Lung (tissue), 12 donors: ENCODE measurements around the gene NOX5. TPM values are rescaled to one million over a fixed set of nuclear protein-coding genes. Genes with fewer than 3 reads are reported as not detected.

ENCODE experiments used
- ATAC-seq: fragments of 200-7000 bp; cut with Tn5 transposase; one replicate; pipeline ENCODE4 v1.9.1; 2020; ENCODE audit warnings: moderate number of reproducible peaks; ENCODE audit not compliant: insufficient read depth, low FRiP score
- DNase-seq, 3 donors: peaks; one replicate each; pipeline ENCODE4 v3.0.0-alpha.2; 2013 to 2017
- H3K27ac ChIP-seq, 2 donors: one replicate each; pipeline ENCODE4 v1.5.1; 2013; ENCODE audit warnings: mild to moderate bottlenecking in 2 of 2, moderate library complexity in 2 of 2, control low read depth in 1 of 2, inconsistent platforms in 1 of 2, low read depth in 1 of 2, low read length in 1 of 2
- H3K27me3 ChIP-seq, 3 donors: one replicate each; pipeline ENCODE4 v1.5.1; 2013; ENCODE audit warnings: low read length in 2 of 3; ENCODE audit not compliant: control insufficient read depth in 3 of 3, insufficient read depth in 3 of 3
- H3K36me3 ChIP-seq, 4 donors: one replicate each; pipeline ENCODE4 v1.5.1; 2013; ENCODE audit warnings: low read length in 4 of 4, mild to moderate bottlenecking in 1 of 4, moderate library complexity in 1 of 4; ENCODE audit not compliant: control insufficient read depth in 4 of 4, insufficient read depth in 4 of 4
- H3K4me1 ChIP-seq, 5 donors: one replicate each; pipeline ENCODE4 v1.5.1; 2013; ENCODE audit warnings: low read length in 5 of 5, mild to moderate bottlenecking in 2 of 5, moderate library complexity in 1 of 5; ENCODE audit not compliant: control insufficient read depth in 5 of 5, insufficient read depth in 5 of 5
- H3K4me3 ChIP-seq: one replicate; pipeline ENCODE4 v1.5.1; 2013; ENCODE audit warnings: mild to moderate bottlenecking, control low read depth, moderate library complexity
- H3K9ac ChIP-seq, 2 donors: one replicate each; pipeline ENCODE4 v1.5.1; 2013; ENCODE audit warnings: low read length in 2 of 2, control low read depth in 1 of 2; ENCODE audit not compliant: insufficient read depth in 1 of 2
- H3K9me3 ChIP-seq, 4 donors: one replicate each; pipeline ENCODE4 v1.5.1; 2013; ENCODE audit warnings: low read length in 3 of 4, mild to moderate bottlenecking in 1 of 4, moderate library complexity in 1 of 4; ENCODE audit not compliant: control insufficient read depth in 4 of 4, insufficient read depth in 3 of 4
- CTCF ChIP-seq: IDR thresholded peaks from 2 replicates; pipeline ENCODE4 v1.5.1; 2012; ENCODE audit warnings: mild to moderate bottlenecking; ENCODE audit errors: control extremely low read depth, extremely low read depth
- WGBS, 2 donors: extraction: QIAGEN DNeasy Blood & Tissue Kit; methylation state at CpG; one replicate each; pipeline ENCODE4 v1.1.7; 2013; 5-methylcytosine and 5-hydroxymethylcytosine counted together
- polyA plus RNA-seq, 2 donors: library from polyadenylated mRNA; stranded (reverse); fragments of 200-250 nt; gene quantifications; one replicate each; pipeline ENCODE4 v1.2.1, GENCODE V29; 2013
- total RNA-seq, 2 donors: library from RNA; depleted of rRNA in 1 of 2; stranded (reverse); fragments of >200 nt in 1 of 2; gene quantifications; one replicate each; pipeline ENCODE4 v1.2.1, GENCODE V29; 2014 to 2021
- donor health status: control.
- donor health status: control.
- donor health status: Bipolar disorder and iron deficiency.
- donor health status: healthy.
- donor health status: DM: yes; HTN: yes; CAD: no.

Gene NOX5
- total and polyA plus RNA-seq, 4 donors = 0.03 to 0.77 (median 0.09) TPM

- Histone ChIP-seq H3K36me3 (no peaks in the 10 kb centered on the region), H3K9me3 (no peaks in the 10 kb centered on the region), H3K4me3 (no peak overlapping the region), H3K27me3 (peaks cover 0 to 4% (median 3%) of the 10 kb centered on the region in 3 donors), H3K27ac (no peak overlapping the region), H3K9ac (no peak overlapping the region), H3K4me1 (peaks cover 0 to 3% (median 0%) of the 10 kb centered on the region in 5 donors)
- TF ChIP-seq CTCF = peak; percentile 14
- ATAC-seq = no peak
- DNase-seq = peak; percentile 41 to 73 (median 55)
- WGBS, 2 donors = 14 to 17% methylated on average over 42 of the region's 42 CpGs
Observed at GRCh38 chr15:69031013-69032001, 16.8 kb downstream of the NOX5 start.

- Histone ChIP-seq H3K9ac (no peak overlapping the region), H3K27ac (no peak overlapping the region), H3K4me3 (no peak overlapping the region), H3K9me3 (no peaks in the 10 kb centered on the region), H3K4me1 (peaks cover 0 to 3% (median 0%) of the 10 kb centered on the region in 5 donors), H3K27me3 (peaks cover 0 to 4% (median 3%) of the 10 kb centered on the region in 3 donors), H3K36me3 (no peaks in the 10 kb centered on the region)
- WGBS, 2 donors = 41 to 44% methylated on average over 5 of the region's 5 CpGs
- ATAC-seq = no peak
- DNase-seq = no peak
- no peak for TF ChIP-seq CTCF
Observed at GRCh38 chr15:69032031-69032430, 17.5 kb downstream of the NOX5 start.

DNA sequence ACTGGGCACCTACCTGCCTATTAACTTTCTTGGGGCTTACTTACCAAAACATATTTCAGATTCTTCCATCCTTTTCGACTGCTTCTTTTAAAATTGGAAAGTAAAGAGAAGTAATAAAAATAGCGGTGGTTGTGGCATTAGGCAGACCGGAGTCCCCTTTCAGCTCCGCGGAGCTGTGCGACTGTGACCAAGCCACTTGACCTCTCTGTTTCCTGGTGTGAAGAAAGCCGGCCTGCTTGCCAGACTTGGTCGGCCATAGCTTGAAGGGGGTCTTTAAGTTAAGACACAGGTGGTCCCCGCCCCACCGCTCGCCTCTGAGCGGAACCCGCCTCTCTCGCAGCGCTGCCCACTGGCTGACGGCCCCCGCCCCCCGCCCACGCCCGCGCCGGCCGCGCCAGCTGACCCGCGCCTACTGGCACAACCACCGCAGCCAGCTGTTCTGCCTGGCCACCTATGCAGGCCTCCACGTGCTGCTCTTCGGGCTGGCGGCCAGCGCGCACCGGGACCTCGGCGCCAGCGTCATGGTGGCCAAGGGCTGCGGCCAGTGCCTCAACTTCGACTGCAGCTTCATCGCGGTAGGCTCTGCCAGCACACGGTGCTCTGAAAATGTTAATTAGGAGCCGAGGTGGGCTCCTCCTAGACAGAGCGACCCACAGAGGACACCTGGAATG is 18.3 kb downstream of the NOX5 start:
- peaks cover 0 to 4% (median 3%) of the 10 kb centered on the region in 3 donors for H3K27me3 ChIP-seq
- WGBS, 2 donors = 82 to 90% methylated on average over 40 to 43 of the region's 43 CpGs
- no peak overlapping the region for H3K27ac ChIP-seq
- no peak overlapping the region for H3K9ac ChIP-seq
- no peaks in the 10 kb centered on the region for H3K9me3 ChIP-seq
- ATAC-seq (no peak), DNase-seq (no peak)
- no peaks in the 10 kb centered on the region for H3K36me3 ChIP-seq
- no peak for TF ChIP-seq CTCF
- no peak overlapping the region for H3K4me3 ChIP-seq
- H3K4me1 ChIP-seq = peaks cover 0 to 3% (median 0%) of the 10 kb centered on the region in 5 donors
